HG03108 (cell line): Measurements from ENCODE around the gene CPT1A.

Experiments
- ATAC-seq: cut with Tn5 transposase; IDR thresholded peaks from one replicate; pipeline ENCODE4 v1.9.1; 2021; ENCODE audit warnings: moderate library complexity; ENCODE audit not compliant: unreplicated experiment

CPT1A gene

GRCh38 chr11:68715456-68716122, 126.1 kb downstream of the CPT1A start:
- no peak for ATAC-seq

DNA sequence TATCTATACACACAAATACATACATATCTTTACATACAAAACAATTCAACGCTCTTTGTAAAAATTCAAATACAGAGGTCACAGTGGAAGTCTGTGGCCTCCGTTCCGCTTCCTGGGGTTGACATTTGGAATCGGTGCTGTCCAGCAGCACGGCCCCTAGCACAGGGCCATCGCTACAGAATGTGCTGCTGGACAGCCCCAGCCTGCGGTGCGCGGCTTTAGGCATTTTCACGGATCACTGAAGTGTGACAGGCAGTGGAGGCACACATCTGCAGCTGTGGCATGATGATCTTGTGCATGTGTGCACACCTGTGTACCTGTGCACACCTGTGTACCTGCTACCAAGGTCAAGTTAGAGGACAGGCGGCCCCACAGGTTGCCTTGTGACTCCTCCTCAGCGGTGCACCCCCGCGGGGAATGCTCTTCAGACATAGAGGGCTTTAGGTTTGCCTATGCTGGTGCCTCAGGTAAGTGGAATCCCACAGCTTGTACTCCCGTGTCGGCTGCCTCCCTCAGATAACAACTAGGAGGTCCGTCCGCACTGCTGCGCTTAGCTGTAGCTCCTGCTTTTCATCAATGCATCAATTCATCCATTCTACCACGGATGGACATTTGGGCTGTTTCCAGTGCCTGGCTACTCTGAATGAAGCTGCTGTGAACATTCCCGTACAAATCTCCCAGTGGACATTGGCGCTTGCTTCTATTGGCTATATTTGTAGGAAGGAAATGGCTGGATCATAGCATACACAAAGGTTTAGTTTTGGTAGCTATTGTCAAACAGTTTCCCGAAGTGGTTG, 127.5 kb downstream of the CPT1A start:
- no peak for ATAC-seq

DNA sequence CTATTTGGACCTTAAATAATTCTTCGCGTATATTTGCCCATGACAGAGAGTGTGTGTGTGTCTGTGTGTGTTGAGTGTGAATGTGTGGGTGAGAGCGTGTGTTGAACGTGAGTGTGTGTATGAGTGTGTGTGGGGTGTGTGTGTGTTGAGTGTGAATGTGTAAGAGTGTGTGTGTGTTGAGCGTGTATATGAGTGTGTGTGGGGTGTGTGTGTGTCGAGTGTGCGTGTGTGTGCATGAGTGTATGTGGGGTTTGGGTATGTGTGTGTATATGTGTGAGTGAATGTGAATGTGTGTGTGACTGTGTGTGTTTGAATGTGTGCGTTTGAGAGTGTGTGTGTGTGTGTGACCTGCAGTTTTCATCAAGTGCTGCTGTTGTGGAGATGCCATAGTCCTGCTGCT, 130.6 kb downstream of the CPT1A start:
- no peak for ATAC-seq

GRCh38 chr11:68710409-68710808, 131.3 kb downstream of the CPT1A start:
- ATAC-seq = no peak

GRCh38 chr11:68709062-68709461, 132.7 kb downstream of the CPT1A start:
- no peak for ATAC-seq

GRCh38 chr11:68707527-68707926, 134.2 kb downstream of the CPT1A start:
- ATAC-seq = no peak

GRCh38 chr11:68704887-68705286, 136.8 kb downstream of the CPT1A start:
- no peak for ATAC-seq
